DND-41 (cell line): ENCODE data around the gene DHCR24.

Experiments
- EZH2 ChIP-seq: IDR thresholded peaks from 3 replicates; pipeline ENCODE4 v1.6.1; 2012; ENCODE audit warnings: borderline replicate concordance, low read depth, mild to moderate bottlenecking, moderate library complexity, low read length, inconsistent platforms; ENCODE audit not compliant: severe bottlenecking
- TF ChIP-seq, protein P1 (sequence below): IDR thresholded peaks from 2 replicates; pipeline ENCODE4 v1.5.1; 2012; ENCODE audit warnings: borderline replicate concordance, low read length, moderate library complexity, mild to moderate bottlenecking; ENCODE audit not compliant: poor library complexity, severe bottlenecking; ENCODE audit errors: extremely low read depth

DNA sequence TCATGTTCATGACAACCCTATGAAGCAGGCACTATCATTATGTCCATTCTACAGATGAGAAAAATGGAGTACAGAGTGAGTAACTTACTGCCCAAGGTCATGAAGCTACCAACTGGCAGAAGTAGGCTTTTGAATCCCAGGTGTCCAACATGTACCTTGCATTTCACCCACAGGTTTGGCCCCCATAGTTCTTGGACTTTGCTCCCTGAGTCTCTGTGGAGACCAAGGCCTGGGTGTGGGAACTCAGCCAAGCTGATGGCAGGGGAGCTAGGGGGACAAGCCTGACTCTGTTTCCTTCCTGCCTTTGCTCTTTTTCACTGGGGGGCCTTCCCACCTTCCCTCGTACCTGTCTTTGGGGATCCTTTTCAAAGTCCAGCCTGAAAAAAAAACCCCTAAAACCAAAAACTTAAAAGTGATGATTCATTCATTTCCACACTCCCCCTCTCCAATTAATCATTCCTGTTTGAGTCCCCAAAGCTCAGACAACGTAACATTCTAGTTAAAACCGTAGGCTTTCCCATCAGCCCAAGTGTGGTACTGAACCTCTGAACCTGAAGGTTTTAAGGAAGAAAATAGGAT is 77.4 kb downstream of the DHCR24 start:
- TF ChIP-seq, protein P1, sequence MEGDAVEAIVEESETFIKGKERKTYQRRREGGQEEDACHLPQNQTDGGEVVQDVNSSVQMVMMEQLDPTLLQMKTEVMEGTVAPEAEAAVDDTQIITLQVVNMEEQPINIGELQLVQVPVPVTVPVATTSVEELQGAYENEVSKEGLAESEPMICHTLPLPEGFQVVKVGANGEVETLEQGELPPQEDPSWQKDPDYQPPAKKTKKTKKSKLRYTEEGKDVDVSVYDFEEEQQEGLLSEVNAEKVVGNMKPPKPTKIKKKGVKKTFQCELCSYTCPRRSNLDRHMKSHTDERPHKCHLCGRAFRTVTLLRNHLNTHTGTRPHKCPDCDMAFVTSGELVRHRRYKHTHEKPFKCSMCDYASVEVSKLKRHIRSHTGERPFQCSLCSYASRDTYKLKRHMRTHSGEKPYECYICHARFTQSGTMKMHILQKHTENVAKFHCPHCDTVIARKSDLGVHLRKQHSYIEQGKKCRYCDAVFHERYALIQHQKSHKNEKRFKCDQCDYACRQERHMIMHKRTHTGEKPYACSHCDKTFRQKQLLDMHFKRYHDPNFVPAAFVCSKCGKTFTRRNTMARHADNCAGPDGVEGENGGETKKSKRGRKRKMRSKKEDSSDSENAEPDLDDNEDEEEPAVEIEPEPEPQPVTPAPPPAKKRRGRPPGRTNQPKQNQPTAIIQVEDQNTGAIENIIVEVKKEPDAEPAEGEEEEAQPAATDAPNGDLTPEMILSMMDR = no peak
- TF ChIP-seq EZH2 = no peak
